Cerebellar nuclear complex (tissue), 1 donor: Measurements from ENCODE around the gene FOXA1.

Experiments
- DNase-seq, 2 experiments: peaks; one replicate each; lab custom pipeline; 2025; lab: John Stamatoyannopoulos, UW

The FOXA1 gene

GRCh38 chr14:37602605-37603453 lies 7.8 kb upstream of the FOXA1 start:
- no peak for DNase-seq

GRCh38 chr14:37601865-37602264 lies 6.8 kb upstream of the FOXA1 start:
- no peak for DNase-seq

GRCh38 chr14:37600880-37601741 lies 6.1 kb upstream of the FOXA1 start:
- DNase-seq, result no peak

GRCh38 chr14:37599507-37600368 lies 4.7 kb upstream of the FOXA1 start:
- no peak for DNase-seq

- no peak for DNase-seq
Measured at GRCh38 chr14:37598747-37599506, 3.9 kb upstream of the FOXA1 start.

- no peak for DNase-seq
Measured at GRCh38 chr14:37597914-37598746, 3.1 kb upstream of the FOXA1 start.

GRCh38 chr14:37597538-37597913 lies 2.5 kb upstream of the FOXA1 start:
- no peak for DNase-seq

GRCh38 chr14:37596790-37597472 lies 1.9 kb upstream of the FOXA1 start:
- DNase-seq, result no peak

- DNase-seq, result no peak
Measured at GRCh38 chr14:37595809-37596621, 966 bp upstream of the FOXA1 start.

GRCh38 chr14:37594238-37594970 lies 645 bp downstream of the FOXA1 start:
- DNase-seq, result no peak

GRCh38 chr14:37593511-37594237 lies 1.4 kb downstream of the FOXA1 start:
- no peak for DNase-seq

- no peak for DNase-seq
Measured at GRCh38 chr14:37592482-37593408, 2.3 kb downstream of the FOXA1 start.

GRCh38 chr14:37591941-37592481 lies 3.0 kb downstream of the FOXA1 start:
- DNase-seq, result no peak

- DNase-seq, result no peak
Measured at GRCh38 chr14:37591311-37591940, 3.6 kb downstream of the FOXA1 start.

GRCh38 chr14:37590428-37591139 lies 4.5 kb downstream of the FOXA1 start:
- no peak for DNase-seq
